HCT116 (cell line): ENCODE results near the gene CFAP97D2.

Source experiments
- ELF1 ChIP-seq: IDR thresholded peaks from 2 replicates; pipeline ENCODE4 v1.6.1; 2012; ENCODE audit warnings: low read depth, borderline replicate concordance
- SIN3A ChIP-seq: IDR thresholded peaks from 2 replicates; pipeline ENCODE4 v1.6.1; 2012; ENCODE audit warnings: low read depth
- TF ChIP-seq, protein P1 (sequence below), 3 experiments: fragments of 200-600 bp in 1 of 3; sonication (generic) in 1 of 3; IDR thresholded peaks in 2 of 3; conservative IDR thresholded peaks in 1 of 3; 2 replicates each; pipeline ENCODE4 v1.5.1; 2012 to 2017; ENCODE audit warnings: low read depth in 2 of 3, low read length in 2 of 3, antibody characterized with exemption in 1 of 3, borderline replicate concordance in 1 of 3, control low read depth in 1 of 3, mild to moderate bottlenecking in 1 of 3, mixed read lengths in 1 of 3, mixed run types in 1 of 3, moderate library complexity in 1 of 3; ENCODE audit not compliant: insufficient read depth in 1 of 3

DNA sequence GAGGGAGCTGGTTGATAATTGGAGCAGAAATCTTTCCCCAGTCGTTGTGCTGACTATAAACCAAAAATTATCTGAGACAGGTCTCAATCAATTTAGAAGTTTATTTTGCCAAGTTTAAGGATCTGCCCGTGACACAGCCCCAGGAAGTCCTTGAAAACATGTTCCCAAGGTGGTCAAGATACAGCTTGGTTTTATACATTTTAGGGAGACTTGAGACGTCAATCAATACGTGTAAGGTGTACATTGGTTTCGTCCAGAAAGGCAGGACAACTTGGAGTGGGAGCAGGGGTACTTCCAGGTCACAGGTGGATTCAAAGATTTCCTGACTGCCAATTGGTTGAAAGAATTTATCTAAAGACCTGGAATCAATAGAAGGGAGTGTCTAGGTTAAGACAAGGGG, 17.6 kb downstream of the CFAP97D2 start:
- TF ChIP-seq, protein P1, sequence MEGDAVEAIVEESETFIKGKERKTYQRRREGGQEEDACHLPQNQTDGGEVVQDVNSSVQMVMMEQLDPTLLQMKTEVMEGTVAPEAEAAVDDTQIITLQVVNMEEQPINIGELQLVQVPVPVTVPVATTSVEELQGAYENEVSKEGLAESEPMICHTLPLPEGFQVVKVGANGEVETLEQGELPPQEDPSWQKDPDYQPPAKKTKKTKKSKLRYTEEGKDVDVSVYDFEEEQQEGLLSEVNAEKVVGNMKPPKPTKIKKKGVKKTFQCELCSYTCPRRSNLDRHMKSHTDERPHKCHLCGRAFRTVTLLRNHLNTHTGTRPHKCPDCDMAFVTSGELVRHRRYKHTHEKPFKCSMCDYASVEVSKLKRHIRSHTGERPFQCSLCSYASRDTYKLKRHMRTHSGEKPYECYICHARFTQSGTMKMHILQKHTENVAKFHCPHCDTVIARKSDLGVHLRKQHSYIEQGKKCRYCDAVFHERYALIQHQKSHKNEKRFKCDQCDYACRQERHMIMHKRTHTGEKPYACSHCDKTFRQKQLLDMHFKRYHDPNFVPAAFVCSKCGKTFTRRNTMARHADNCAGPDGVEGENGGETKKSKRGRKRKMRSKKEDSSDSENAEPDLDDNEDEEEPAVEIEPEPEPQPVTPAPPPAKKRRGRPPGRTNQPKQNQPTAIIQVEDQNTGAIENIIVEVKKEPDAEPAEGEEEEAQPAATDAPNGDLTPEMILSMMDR (IDR thresholded peaks at IDR 0.05 in 2 of 3, conservative IDR thresholded peaks at IDR 0.05 in 1 of 3; ENCODE audit: borderline replicate concordance in 1 of 3, insufficient read depth in 1 of 3, low read depth in 2 of 3, low read length in 2 of 3), result no peak
- TF ChIP-seq SIN3A, result no peak
- no peak for TF ChIP-seq ELF1
